Pancreas (tissue), 10 donors: ENCODE results near the gene IMMP2L. TPM values are rescaled to one million over a fixed set of nuclear protein-coding genes. Genes with fewer than 3 reads are reported as not detected.
"Not testable (repeated sequence)": the region's sequence is repeated elsewhere in the genome, so short reads cannot be mapped to it uniquely, and the experiment has no call there.

Source experiments
- ATAC-seq, 4 donors: fragments of 200-7000 bp; cut with Tn5 transposase; one replicate each; pipeline versions ENCODE4 v1.8.0 to v1.9.1; 2020; ENCODE audit warnings: mild to moderate bottlenecking in 4 of 4, moderate library complexity in 4 of 4
- DNase-seq, 6 donors: peaks; one replicate each; pipeline ENCODE4 v3.0.0-alpha.2; 2020
- FAIRE-seq: peaks from 2 replicates; lab custom pipeline; 2012; peaks lifted over from hg19 to GRCh38; lab: Jason Lieb, UNC
- H3K27ac ChIP-seq, 4 donors: fragments of 200-600 bp; sonication (generic); 1 replicate in 3 of 4; 2 replicates in 1 of 4; pipeline versions ENCODE4 v1.5.0 to v1.8.0; 2020
- H3K27me3 ChIP-seq, 4 donors: fragments of 200-600 bp; one replicate each; pipeline ENCODE4 v1.8.0; 2021
- H3K36me3 ChIP-seq, 3 donors: fragments of 200-600 bp; sonication (generic) in 1 of 3; one replicate each; pipeline versions ENCODE4 v1.5.0 to v1.8.0; 2020 to 2021
- H3K4me1 ChIP-seq, 3 donors: fragments of 200-600 bp; one replicate each; pipeline ENCODE4 v1.8.0; 2021
- H3K4me3 ChIP-seq, 4 donors: fragments of 200-600 bp; sonication (generic) in 2 of 4; one replicate each; pipeline versions ENCODE4 v1.5.0 to v1.8.0; 2020 to 2021
- H3K9me3 ChIP-seq, 4 donors: fragments of 200-600 bp; one replicate each; pipeline ENCODE4 v1.8.0; 2021
- WGBS, 2 donors: extraction: QIAGEN DNeasy Blood & Tissue Kit; methylation state at CpG; one replicate each; pipeline ENCODE4 v1.1.7; 2013; 5-methylcytosine and 5-hydroxymethylcytosine counted together
- intact Hi-C, 3 donors: fragments of 100-400 bp; cut with DNase I; formaldehyde crosslinking; loops; one replicate each; pipeline versions ENCODE4 v1.11.1 to v1.14.2; 2022
- polyA plus RNA-seq, 2 donors: library from polyadenylated mRNA; stranded (reverse); fragments of 200-250 nt; gene quantifications; one replicate each; pipeline ENCODE4 v1.2.3, GENCODE V29; 2013
- total RNA-seq, 6 donors: library from RNA; stranded (reverse); fragmentation: NEBNext Ultra II Directional in 4 of 6; extraction: Animal tissue kit (Norgen Biotek cat#: 25700) in 4 of 6; gene quantifications; one replicate each; pipeline versions ENCODE4 v1.2.1 to v1.2.4, GENCODE V29; 2021 to 2023
- TF ChIP-seq, protein P1 (sequence below), 4 donors: fragments of 200-600 bp; sonication (generic) in 3 of 4; IDR thresholded peaks; one replicate each; pipeline versions ENCODE4 v1.5.0 to v1.8.0; 2021; ENCODE audit warnings: antibody characterized with exemption in 4 of 4
- donor health status: healthy with polysubstance abuse.
- donor health status: DM: no; HTN: no; CAD: no; lungs with moderate emphysema.
- donor health status: DM: no; HTN: no; CAD: no.
- donor health status: control.
- donor health status: control.
- donor health status: Bipolar disorder and iron deficiency.
- donor health status: DM: yes; HTN: yes; CAD: no.
- donor health status: DM: no; HTN: no; CAD: no.
- donor health status: DM: no; HTN: no; CAD: no.
- donor health status: DM: yes; HTN: yes; CAD: no.

The IMMP2L gene
- total and polyA plus RNA-seq, 8 donors = 7.3 to 30.0 (median 12.9) TPM

GRCh38 chr7:111330235-111330523, 232.1 kb downstream of the IMMP2L start:
- no peak for DNase-seq
- no peak for FAIRE-seq
- H3K4me3 ChIP-seq = no peak overlapping the region

GRCh38 chr7:111329367-111330234, 232.7 kb downstream of the IMMP2L start:
- H3K4me3 ChIP-seq = no peak overlapping the region
- intact Hi-C loops = no loop called here
- H3K36me3 ChIP-seq = no peaks in the 10 kb centered on the region
- no peaks in the 10 kb centered on the region for H3K4me1 ChIP-seq
- H3K27me3 ChIP-seq = no peaks in the 10 kb centered on the region
- ATAC-seq (no peak), DNase-seq (no peak), FAIRE-seq (no peak)
- H3K27ac ChIP-seq = no peak overlapping the region
- TF ChIP-seq, protein P1, sequence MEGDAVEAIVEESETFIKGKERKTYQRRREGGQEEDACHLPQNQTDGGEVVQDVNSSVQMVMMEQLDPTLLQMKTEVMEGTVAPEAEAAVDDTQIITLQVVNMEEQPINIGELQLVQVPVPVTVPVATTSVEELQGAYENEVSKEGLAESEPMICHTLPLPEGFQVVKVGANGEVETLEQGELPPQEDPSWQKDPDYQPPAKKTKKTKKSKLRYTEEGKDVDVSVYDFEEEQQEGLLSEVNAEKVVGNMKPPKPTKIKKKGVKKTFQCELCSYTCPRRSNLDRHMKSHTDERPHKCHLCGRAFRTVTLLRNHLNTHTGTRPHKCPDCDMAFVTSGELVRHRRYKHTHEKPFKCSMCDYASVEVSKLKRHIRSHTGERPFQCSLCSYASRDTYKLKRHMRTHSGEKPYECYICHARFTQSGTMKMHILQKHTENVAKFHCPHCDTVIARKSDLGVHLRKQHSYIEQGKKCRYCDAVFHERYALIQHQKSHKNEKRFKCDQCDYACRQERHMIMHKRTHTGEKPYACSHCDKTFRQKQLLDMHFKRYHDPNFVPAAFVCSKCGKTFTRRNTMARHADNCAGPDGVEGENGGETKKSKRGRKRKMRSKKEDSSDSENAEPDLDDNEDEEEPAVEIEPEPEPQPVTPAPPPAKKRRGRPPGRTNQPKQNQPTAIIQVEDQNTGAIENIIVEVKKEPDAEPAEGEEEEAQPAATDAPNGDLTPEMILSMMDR (IDR thresholded peaks at IDR 0.05) = no peak
- 79 to 90% methylated on average over 5 of the region's 5 CpGs for WGBS, 2 donors
- no peaks in the 10 kb centered on the region for H3K9me3 ChIP-seq

More at GRCh38 chr7:111330235-111330523, 232.1 kb downstream of the IMMP2L start:
- H3K27me3 ChIP-seq = no peaks in the 10 kb centered on the region
- no peaks in the 10 kb centered on the region for H3K36me3 ChIP-seq
- H3K4me1 ChIP-seq = no peaks in the 10 kb centered on the region
- 88 to 90% methylated on average over 1 of the region's 1 CpG for WGBS, 2 donors
- intact Hi-C loops = no loop called here
- TF ChIP-seq, protein P1 (IDR thresholded peaks at IDR 0.05) = no peak
- H3K27ac ChIP-seq = no peak overlapping the region
- no peaks in the 10 kb centered on the region for H3K9me3 ChIP-seq
- no peak for ATAC-seq

GRCh38 chr7:111328487-111328886, 233.8 kb downstream of the IMMP2L start:
- intact Hi-C loops = no loop called here
- 79 to 81% methylated on average over 2 of the region's 2 CpGs for WGBS, 2 donors
- Histone ChIP-seq H3K27me3 (no peaks in the 10 kb centered on the region), H3K4me3 (no peak overlapping the region), H3K36me3 (no peaks in the 10 kb centered on the region), H3K9me3 (no peaks in the 10 kb centered on the region), H3K27ac (no peak overlapping the region), H3K4me1 (no peaks in the 10 kb centered on the region)
- ATAC-seq (no peak), DNase-seq (no peak), FAIRE-seq (no peak)
- TF ChIP-seq, protein P1 (IDR thresholded peaks at IDR 0.05) = no peak

DNA sequence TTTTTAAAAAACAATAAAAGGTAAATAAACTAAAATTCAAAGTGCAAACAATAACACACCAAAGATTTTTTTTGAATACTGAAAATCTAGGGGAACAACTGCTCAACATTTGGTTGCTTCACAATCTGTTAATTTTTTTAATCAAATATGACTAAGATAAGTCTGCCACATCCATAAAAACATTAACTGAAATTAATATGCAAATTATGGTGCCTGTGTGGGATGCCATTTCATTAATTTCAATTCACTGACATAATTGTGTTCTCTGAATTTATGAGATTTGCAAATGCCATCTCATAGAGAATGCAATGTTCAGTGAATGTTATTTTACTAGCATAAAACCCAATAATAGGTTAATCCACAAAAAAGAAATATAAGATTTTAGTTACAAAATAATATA, 237.5 kb downstream of the IMMP2L start:
- no peak overlapping the region for H3K27ac ChIP-seq
- H3K36me3 ChIP-seq = no peaks in the 10 kb centered on the region
- ATAC-seq (no peak), FAIRE-seq (no peak), DNase-seq (no peak)
- no peaks in the 10 kb centered on the region for H3K4me1 ChIP-seq
- no peak overlapping the region for H3K4me3 ChIP-seq
- TF ChIP-seq, protein P1 (IDR thresholded peaks at IDR 0.05) = no peak
- H3K9me3 ChIP-seq = no peaks in the 10 kb centered on the region
- intact Hi-C loops = no loop called here
- no peaks in the 10 kb centered on the region for H3K27me3 ChIP-seq

GRCh38 chr7:111324228-111324627, 238.1 kb downstream of the IMMP2L start:
- TF ChIP-seq, protein P1 (IDR thresholded peaks at IDR 0.05) = no peak
- intact Hi-C loops = no loop called here
- DNase-seq (no peak), ATAC-seq (no peak), FAIRE-seq (no peak)
- no peaks in the 10 kb centered on the region for H3K27me3 ChIP-seq
- no peaks in the 10 kb centered on the region for H3K36me3 ChIP-seq
- H3K4me3 ChIP-seq = no peak overlapping the region
- H3K9me3 ChIP-seq = no peaks in the 10 kb centered on the region
- no peak overlapping the region for H3K27ac ChIP-seq
- H3K4me1 ChIP-seq = no peaks in the 10 kb centered on the region

GRCh38 chr7:111323670-111324069, 238.6 kb downstream of the IMMP2L start:
- H3K9me3 ChIP-seq, H3K4me3 ChIP-seq, H3K27ac ChIP-seq, H3K36me3 ChIP-seq, H3K27me3 ChIP-seq, intact Hi-C loops, FAIRE-seq, ATAC-seq, H3K4me1 ChIP-seq, DNase-seq: not testable (repeated sequence)
- 95 to 97% methylated on average over 3 of the region's 3 CpGs for WGBS, 2 donors
